CD4-positive, alpha-beta T cell treated with Interleukin-4 for 1 hour (primary cell): ENCODE measurements around the gene TNFSF4.
"Not testable (repeated sequence)": the region's sequence is repeated elsewhere in the genome, so short reads cannot be mapped to it uniquely, and the experiment has no call there.

Experiments used
- DNase-seq, 2 donors: peaks; one replicate each; pipeline ENCODE4 v3.0.0-alpha.2; 2020 to 2022

TNFSF4 gene

GRCh38 chr1:173161510-173162221, 45.5 kb downstream of the TNFSF4 start:
- DNase-seq = no peak

- not testable (repeated sequence) for DNase-seq
These were observed 53.2 kb downstream of the TNFSF4 start for GRCh38 chr1:173153964-173154363.

GRCh38 chr1:173153503-173153902, 53.6 kb downstream of the TNFSF4 start:
- DNase-seq = no peak

GRCh38 chr1:173152598-173152997, 54.5 kb downstream of the TNFSF4 start:
- no peak for DNase-seq

- DNase-seq = no peak
These were observed 56.3 kb downstream of the TNFSF4 start for GRCh38 chr1:173150795-173151194.

GRCh38 chr1:173149887-173150286, 57.2 kb downstream of the TNFSF4 start:
- DNase-seq = no peak

- no peak for DNase-seq
These were observed 58.2 kb downstream of the TNFSF4 start for GRCh38 chr1:173148971-173149370.

GRCh38 chr1:173148545-173148944, 58.6 kb downstream of the TNFSF4 start:
- DNase-seq = no peak

- no peak for DNase-seq
These were observed 66.4 kb downstream of the TNFSF4 start for GRCh38 chr1:173140733-173141132.

- DNase-seq = no peak
These were observed 67.4 kb downstream of the TNFSF4 start for GRCh38 chr1:173139706-173140105.

GRCh38 chr1:173137107-173137706, 69.9 kb downstream of the TNFSF4 start:
- DNase-seq = no peak

GRCh38 chr1:173134800-173135199, 72.3 kb downstream of the TNFSF4 start:
- no peak for DNase-seq

GRCh38 chr1:173134029-173134428, 73.1 kb downstream of the TNFSF4 start:
- DNase-seq = no peak
